Measurements from ENCODE around the gene TBC1D22A.

The TBC1D22A gene

GRCh38 chr22:47034076-47034808, 271.8 kb downstream of the TBC1D22A start:
- POLR2A ChIA-PET = no interaction called here
- CTCF ChIA-PET = no interaction called here
- DNase-seq (ENCODE audit: extremely low spot score) = no peak

GRCh38 chr22:47034905-47035419, 272.5 kb downstream of the TBC1D22A start:
- DNase-seq (ENCODE audit: extremely low spot score) = no peak
- ChIA-PET CTCF (no interaction called here), POLR2A (no interaction called here)

More at GRCh38 chr22:47034076-47034808, 271.8 kb downstream of the TBC1D22A start:
- TF ChIP-seq CTCF (IDR thresholded peaks at IDR 0.05; ENCODE audit: control extremely low read depth, extremely low read depth, low read depth, missing control alignments) = no peak

GRCh38 chr22:47035425-47035881, 273.0 kb downstream of the TBC1D22A start:
- ChIA-PET POLR2A (no interaction called here), CTCF (interaction anchor here (1.6 kb wide), 1 partner anchor 9 kb away, joined by 4 read pairs; no protein-coding TSS in a partner anchor)
- DNase-seq (ENCODE audit: extremely low spot score) = no peak
- TF ChIP-seq CTCF (IDR thresholded peaks at IDR 0.05; ENCODE audit: control extremely low read depth, extremely low read depth, low read depth, missing control alignments) = no peak

More at GRCh38 chr22:47034905-47035419, 272.5 kb downstream of the TBC1D22A start:
- TF ChIP-seq CTCF (IDR thresholded peaks at IDR 0.05; ENCODE audit: control extremely low read depth, extremely low read depth, low read depth, missing control alignments) = no peak

- CTCF ChIA-PET = interaction anchor here (1.3 to 1.6 kb wide), 2 partner anchors 8 to 12 kb away, joined by 3 to 4 read pairs; no protein-coding TSS in a partner anchor
- DNase-seq (ENCODE audit: extremely low spot score) = no peak
- TF ChIP-seq CTCF (IDR thresholded peaks at IDR 0.05; ENCODE audit: control extremely low read depth, extremely low read depth, low read depth, missing control alignments) = no peak
- POLR2A ChIA-PET = no interaction called here
Measured at GRCh38 chr22:47036352-47036751, 273.9 kb downstream of the TBC1D22A start.

GRCh38 chr22:47036936-47037485, 274.6 kb downstream of the TBC1D22A start:
- CTCF ChIA-PET = interaction anchor here (1.1 to 1.6 kb wide), 3 partner anchors 8 to 12 kb away, joined by 3 to 4 read pairs (median 3); no protein-coding TSS in a partner anchor
- DNase-seq (ENCODE audit: extremely low spot score) = no peak
- TF ChIP-seq CTCF (IDR thresholded peaks at IDR 0.05; ENCODE audit: control extremely low read depth, extremely low read depth, low read depth, missing control alignments) = no peak
- POLR2A ChIA-PET = no interaction called here

GRCh38 chr22:47038206-47038835, 275.9 kb downstream of the TBC1D22A start:
- TF ChIP-seq CTCF (IDR thresholded peaks at IDR 0.05; ENCODE audit: control extremely low read depth, extremely low read depth, low read depth, missing control alignments) = no peak
- no peak for DNase-seq (ENCODE audit: extremely low spot score)
- ChIA-PET CTCF (interaction anchor here (1.2 kb wide), 1 partner anchor 19 kb away, joined by 3 read pairs; no protein-coding TSS in a partner anchor), POLR2A (no interaction called here)
